ENCODE measurements around the gene PCGF5. TPM values are rescaled to one million over a fixed set of nuclear protein-coding genes. Genes with fewer than 3 reads are reported as not detected.
A peak's percentile ranks its signal among the peaks of the same experiment; 100 is the strongest.

PCGF5 gene
- total and polyA plus RNA-seq, 10 of the 15 experiments (the other 5 are each of a cell fraction or from before 2014, with no cell fraction given), result 33.2 to 79.7 (median 50.7) TPM

DNA sequence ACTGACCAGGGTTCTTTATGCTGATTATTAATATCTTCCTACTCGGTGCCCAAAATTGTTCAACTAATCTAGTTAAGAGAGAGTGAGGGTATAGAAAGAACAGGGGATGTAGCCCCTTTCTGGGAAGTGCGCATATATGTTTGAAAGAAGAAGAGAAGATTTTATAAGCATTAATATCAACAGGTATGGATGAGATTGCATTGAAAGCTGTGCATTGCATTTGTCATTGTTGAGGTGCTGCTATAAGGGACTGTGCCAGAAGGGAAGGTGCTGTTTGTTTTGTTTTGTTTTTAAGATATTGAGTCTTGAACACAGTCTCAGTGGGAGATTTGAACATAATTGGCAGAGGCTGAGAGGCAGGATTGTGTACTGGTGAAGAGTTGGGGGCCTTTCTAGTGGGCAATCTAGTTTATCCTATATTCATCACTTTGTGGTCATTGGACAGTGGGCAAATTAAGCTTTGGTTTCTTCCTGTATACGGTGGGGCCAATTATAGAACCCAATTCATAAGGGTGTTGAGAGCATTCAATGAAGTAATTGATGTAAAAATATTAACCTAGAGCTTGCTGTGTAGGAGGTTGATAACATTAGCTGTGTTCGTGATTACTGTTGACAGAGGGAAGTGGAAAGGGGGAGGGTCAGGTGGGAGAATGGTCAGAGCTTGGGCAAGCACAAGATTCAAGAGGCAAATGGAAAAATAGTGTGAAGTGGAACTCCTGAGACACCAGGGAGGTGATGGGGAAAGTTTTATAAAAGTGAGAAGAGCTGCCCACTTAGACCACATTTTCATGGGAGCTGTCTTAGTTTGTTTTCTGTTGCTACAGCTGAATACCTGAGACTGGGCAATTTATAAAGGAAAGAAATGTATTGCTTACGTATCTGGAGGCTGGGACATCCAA, 19.9 kb upstream of the PCGF5 start (continued):
- TF ChIP-seq, protein P1, sequence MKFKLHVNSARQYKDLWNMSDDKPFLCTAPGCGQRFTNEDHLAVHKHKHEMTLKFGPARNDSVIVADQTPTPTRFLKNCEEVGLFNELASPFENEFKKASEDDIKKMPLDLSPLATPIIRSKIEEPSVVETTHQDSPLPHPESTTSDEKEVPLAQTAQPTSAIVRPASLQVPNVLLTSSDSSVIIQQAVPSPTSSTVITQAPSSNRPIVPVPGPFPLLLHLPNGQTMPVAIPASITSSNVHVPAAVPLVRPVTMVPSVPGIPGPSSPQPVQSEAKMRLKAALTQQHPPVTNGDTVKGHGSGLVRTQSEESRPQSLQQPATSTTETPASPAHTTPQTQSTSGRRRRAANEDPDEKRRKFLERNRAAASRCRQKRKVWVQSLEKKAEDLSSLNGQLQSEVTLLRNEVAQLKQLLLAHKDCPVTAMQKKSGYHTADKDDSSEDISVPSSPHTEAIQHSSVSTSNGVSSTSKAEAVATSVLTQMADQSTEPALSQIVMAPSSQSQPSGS (IDR thresholded peaks at IDR 0.05; ENCODE audit: low read length), result 0 out of 2 replicates have a peak, but pooled peaks have one; percentile 45
- TF ChIP-seq EP300 (IDR thresholded peaks at IDR 0.05; ENCODE audit: borderline replicate concordance in 1 of 2, control insufficient read depth in 1 of 2, low read depth in 2 of 2, low read length in 2 of 2), result peak in 1 of 2 experiments; percentile 44; a peak in 1 of 4 replicates
- TF ChIP-seq SPI1 (IDR thresholded peaks at IDR 0.05; ENCODE audit: borderline replicate concordance, insufficient read depth, low read depth, low read length), result peak; percentile 41; the same call in 1 of the 2 replicates
- TF ChIP-seq SUZ12 (IDR thresholded peaks at IDR 0.05; ENCODE audit: unreplicated experiment), result no peak
- TF ChIP-seq NBN (IDR thresholded peaks at IDR 0.05), result peak; percentile 37; the same call in 1 of the 2 replicates
- peak; percentile 60 to 64; a peak in 2 of 4 replicates for TF ChIP-seq IKZF2 (IDR thresholded peaks at IDR 0.05)
- TF ChIP-seq KAT2A (conservative IDR thresholded peaks at IDR 0.05; ENCODE audit: control insufficient read depth, low read depth, low read length), result no peak
- TF ChIP-seq, protein P2, sequence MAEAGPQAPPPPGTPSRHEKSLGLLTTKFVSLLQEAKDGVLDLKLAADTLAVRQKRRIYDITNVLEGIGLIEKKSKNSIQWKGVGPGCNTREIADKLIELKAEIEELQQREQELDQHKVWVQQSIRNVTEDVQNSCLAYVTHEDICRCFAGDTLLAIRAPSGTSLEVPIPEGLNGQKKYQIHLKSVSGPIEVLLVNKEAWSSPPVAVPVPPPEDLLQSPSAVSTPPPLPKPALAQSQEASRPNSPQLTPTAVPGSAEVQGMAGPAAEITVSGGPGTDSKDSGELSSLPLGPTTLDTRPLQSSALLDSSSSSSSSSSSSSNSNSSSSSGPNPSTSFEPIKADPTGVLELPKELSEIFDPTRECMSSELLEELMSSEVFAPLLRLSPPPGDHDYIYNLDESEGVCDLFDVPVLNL (IDR thresholded peaks at IDR 0.05; ENCODE audit: low read depth, low read length), result no peak
- no peak for TF ChIP-seq SRF (IDR thresholded peaks at IDR 0.05; ENCODE audit: low read depth in 2 of 2, low read length in 2 of 2)
- TF ChIP-seq, protein P3, sequence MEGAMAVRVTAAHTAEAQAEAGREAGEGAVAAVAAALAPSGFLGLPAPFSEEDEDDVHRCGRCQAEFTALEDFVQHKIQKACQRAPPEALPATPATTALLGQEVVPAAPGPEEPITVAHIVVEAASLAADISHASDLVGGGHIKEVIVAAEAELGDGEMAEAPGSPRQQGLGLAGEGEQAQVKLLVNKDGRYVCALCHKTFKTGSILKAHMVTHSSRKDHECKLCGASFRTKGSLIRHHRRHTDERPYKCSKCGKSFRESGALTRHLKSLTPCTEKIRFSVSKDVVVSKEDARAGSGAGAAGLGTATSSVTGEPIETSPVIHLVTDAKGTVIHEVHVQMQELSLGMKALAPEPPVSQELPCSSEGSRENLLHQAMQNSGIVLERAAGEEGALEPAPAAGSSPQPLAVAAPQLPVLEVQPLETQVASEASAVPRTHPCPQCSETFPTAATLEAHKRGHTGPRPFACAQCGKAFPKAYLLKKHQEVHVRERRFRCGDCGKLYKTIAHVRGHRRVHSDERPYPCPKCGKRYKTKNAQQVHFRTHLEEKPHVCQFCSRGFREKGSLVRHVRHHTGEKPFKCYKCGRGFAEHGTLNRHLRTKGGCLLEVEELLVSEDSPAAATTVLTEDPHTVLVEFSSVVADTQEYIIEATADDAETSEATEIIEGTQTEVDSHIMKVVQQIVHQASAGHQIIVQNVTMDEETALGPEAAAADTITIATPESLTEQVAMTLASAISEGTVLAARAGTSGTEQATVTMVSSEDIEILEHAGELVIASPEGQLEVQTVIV (IDR thresholded peaks at IDR 0.05; ENCODE audit: borderline replicate concordance, partially characterized antibody), result no peak
- no peak for TF ChIP-seq SIN3A (IDR thresholded peaks at IDR 0.05; ENCODE audit: low read depth, low read length)
- TF ChIP-seq IKZF1 (conservative IDR thresholded peaks at IDR 0.05), result peak; percentile 76
- TF ChIP-seq, protein P4, sequence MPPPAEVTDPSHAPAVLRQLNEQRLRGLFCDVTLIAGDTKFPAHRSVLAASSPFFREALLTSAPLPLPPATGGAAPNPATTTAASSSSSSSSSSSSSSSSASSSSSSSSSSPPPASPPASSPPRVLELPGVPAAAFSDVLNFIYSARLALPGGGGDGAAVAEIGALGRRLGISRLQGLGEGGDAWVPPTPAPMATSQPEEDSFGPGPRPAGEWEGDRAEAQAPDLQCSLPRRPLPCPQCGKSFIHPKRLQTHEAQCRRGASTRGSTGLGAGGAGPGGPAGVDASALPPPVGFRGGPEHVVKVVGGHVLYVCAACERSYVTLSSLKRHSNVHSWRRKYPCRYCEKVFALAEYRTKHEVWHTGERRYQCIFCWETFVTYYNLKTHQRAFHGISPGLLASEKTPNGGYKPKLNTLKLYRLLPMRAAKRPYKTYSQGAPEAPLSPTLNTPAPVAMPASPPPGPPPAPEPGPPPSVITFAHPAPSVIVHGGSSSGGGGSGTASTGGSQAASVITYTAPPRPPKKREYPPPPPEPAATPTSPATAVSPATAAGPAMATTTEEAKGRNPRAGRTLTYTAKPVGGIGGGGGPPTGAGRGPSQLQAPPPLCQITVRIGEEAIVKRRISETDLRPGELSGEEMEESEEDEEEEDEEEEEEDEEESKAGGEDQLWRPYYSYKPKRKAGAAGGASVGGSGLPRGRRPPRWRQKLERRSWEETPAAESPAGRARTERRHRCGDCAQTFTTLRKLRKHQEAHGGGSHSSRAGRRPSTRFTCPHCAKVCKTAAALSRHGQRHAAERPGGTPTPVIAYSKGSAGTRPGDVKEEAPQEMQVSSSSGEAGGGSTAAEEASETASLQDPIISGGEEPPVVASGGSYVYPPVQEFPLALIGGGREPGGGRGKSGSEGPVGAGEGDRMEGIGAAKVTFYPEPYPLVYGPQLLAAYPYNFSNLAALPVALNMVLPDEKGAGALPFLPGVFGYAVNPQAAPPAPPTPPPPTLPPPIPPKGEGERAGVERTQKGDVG (CRISPR knock-in tag; IDR thresholded peaks at IDR 0.05), result no peak
- TF ChIP-seq BRCA1 (IDR thresholded peaks at IDR 0.05; ENCODE audit: low read depth, low read length), result no peak
- TF ChIP-seq MXI1 (IDR thresholded peaks at IDR 0.05; ENCODE audit: low read depth, low read length), result 0 out of 2 replicates have a peak, but pooled peaks have one; percentile 38
- TF ChIP-seq RB1 (IDR thresholded peaks at IDR 0.05; ENCODE audit: borderline replicate concordance), result no peak
- TF ChIP-seq MEF2B (IDR thresholded peaks at IDR 0.05; ENCODE audit: partially characterized antibody, poor library complexity, severe bottlenecking), result peak; percentile 53
- no peak for TF ChIP-seq MYB (IDR thresholded peaks at IDR 0.05; ENCODE audit: borderline replicate concordance, low read depth, low read length)

Measured in GM12878 (cell line).